SK-N-SH treated with all-trans-retinoic acid at 6 μM for 48 hours (cell line): ENCODE data around the gene SNX10.

ENCODE experiments used
- ATAC-seq: fragments of 200-7000 bp; cut with Tn5 transposase; 3 replicates; pipeline ENCODE4 v1.9.1; 2020; ENCODE audit warnings: mild to moderate bottlenecking, moderate library complexity
- ARNTL ChIP-seq: fragments of 450-650 bp; formaldehyde crosslinking; IDR thresholded peaks from 2 replicates; pipeline ENCODE4 v1.5.0; 2020; ENCODE audit warnings: low read depth, mild to moderate bottlenecking, moderate library complexity, borderline replicate concordance
- BACH2 ChIP-seq: fragments of 250-450 bp; sonication (Bioruptor Pico); IDR thresholded peaks from 2 replicates; pipeline ENCODE4 v1.9.0; 2021; ENCODE audit warnings: mild to moderate bottlenecking, borderline replicate concordance
- CSDC2 ChIP-seq: fragments of 250-450 bp; sonication (Bioruptor Pico); IDR thresholded peaks from 2 replicates; pipeline ENCODE4 v1.5.0; 2020; ENCODE audit warnings: mild to moderate bottlenecking, moderate library complexity
- ESRRG ChIP-seq: fragments of 250-450 bp; sonication (Bioruptor Pico); IDR thresholded peaks from 2 replicates; pipeline ENCODE4 v1.6.1; 2021; ENCODE audit warnings: mild to moderate bottlenecking
- GLIS3 ChIP-seq: fragments of 250-450 bp; sonication (Bioruptor Pico); IDR thresholded peaks from 2 replicates; pipeline ENCODE4 v1.5.0; 2020; ENCODE audit warnings: mild to moderate bottlenecking, moderate library complexity
- OSR1 ChIP-seq: fragments of 250-450 bp; sonication (Bioruptor Pico); IDR thresholded peaks from 2 replicates; pipeline ENCODE4 v1.8.0; 2022; ENCODE audit warnings: moderate library complexity, mild to moderate bottlenecking, inconsistent platforms
- PPARA ChIP-seq: fragments of 250-450 bp; sonication (Bioruptor Pico); IDR thresholded peaks from 2 replicates; pipeline ENCODE4 v1.5.0; 2020; ENCODE audit warnings: mild to moderate bottlenecking, borderline replicate concordance
- TCF4 ChIP-seq: fragments of 250-450 bp; sonication (Bioruptor Pico); IDR thresholded peaks from 2 replicates; pipeline ENCODE4 v1.8.0; 2021; ENCODE audit warnings: mild to moderate bottlenecking, moderate library complexity, borderline replicate concordance
- TOX ChIP-seq: fragments of 250-450 bp; sonication (Bioruptor Pico); IDR thresholded peaks from 2 replicates; pipeline ENCODE4 v1.8.0; 2021; ENCODE audit warnings: mild to moderate bottlenecking, moderate library complexity, borderline replicate concordance
- ZC3H10 ChIP-seq: fragments of 250-450 bp; sonication (Bioruptor Pico); IDR thresholded peaks from 2 replicates; pipeline ENCODE4 v1.5.1; 2021; ENCODE audit warnings: mild to moderate bottlenecking, moderate library complexity
- ZFP3 ChIP-seq: fragments of 250-450 bp; sonication (Bioruptor Pico); IDR thresholded peaks from 2 replicates; pipeline ENCODE4 v1.5.0; 2020; ENCODE audit warnings: mild to moderate bottlenecking, moderate library complexity
- ZFP30 ChIP-seq: fragments of 450-650 bp; formaldehyde crosslinking; IDR thresholded peaks from 2 replicates; pipeline ENCODE4 v1.5.0; 2022; ENCODE audit warnings: mild to moderate bottlenecking, moderate library complexity
- ZNF565 ChIP-seq: fragments of 450-650 bp; formaldehyde crosslinking; conservative IDR thresholded peaks from 2 replicates; pipeline ENCODE4 v1.5.0; 2020; ENCODE audit warnings: low read depth, mild to moderate bottlenecking, moderate library complexity
- ZNF70 ChIP-seq: fragments of 450-650 bp; formaldehyde crosslinking; IDR thresholded peaks from 2 replicates; pipeline ENCODE4 v1.5.0; 2020; ENCODE audit warnings: mild to moderate bottlenecking, moderate library complexity
- ZNF8 ChIP-seq: fragments of 450-650 bp; formaldehyde crosslinking; IDR thresholded peaks from 2 replicates; pipeline ENCODE4 v1.5.0; 2020; ENCODE audit warnings: mild to moderate bottlenecking, moderate library complexity
- TF ChIP-seq, protein P1 (sequence below): fragments of 250-450 bp; sonication (Bioruptor Pico); IDR thresholded peaks from 2 replicates; pipeline ENCODE4 v1.5.0; 2020; ENCODE audit warnings: mild to moderate bottlenecking, moderate library complexity
- TF ChIP-seq, protein P2 (sequence below): fragments of 250-450 bp; sonication (Bioruptor Pico); IDR thresholded peaks from 2 replicates; pipeline ENCODE4 v1.8.0; 2021; ENCODE audit warnings: low read depth, mild to moderate bottlenecking, moderate library complexity, borderline replicate concordance
- TF ChIP-seq, protein P3 (sequence below): fragments of 250-450 bp; sonication (Bioruptor Pico); IDR thresholded peaks from 2 replicates; pipeline ENCODE4 v1.5.1; 2021; ENCODE audit warnings: mild to moderate bottlenecking, moderate library complexity
- TF ChIP-seq, protein P4 (sequence below): fragments of 250-450 bp; sonication (Bioruptor Pico); IDR thresholded peaks from 2 replicates; pipeline ENCODE4 v1.5.1; 2020; ENCODE audit warnings: low read depth, mild to moderate bottlenecking, moderate library complexity

SNX10 gene

DNA sequence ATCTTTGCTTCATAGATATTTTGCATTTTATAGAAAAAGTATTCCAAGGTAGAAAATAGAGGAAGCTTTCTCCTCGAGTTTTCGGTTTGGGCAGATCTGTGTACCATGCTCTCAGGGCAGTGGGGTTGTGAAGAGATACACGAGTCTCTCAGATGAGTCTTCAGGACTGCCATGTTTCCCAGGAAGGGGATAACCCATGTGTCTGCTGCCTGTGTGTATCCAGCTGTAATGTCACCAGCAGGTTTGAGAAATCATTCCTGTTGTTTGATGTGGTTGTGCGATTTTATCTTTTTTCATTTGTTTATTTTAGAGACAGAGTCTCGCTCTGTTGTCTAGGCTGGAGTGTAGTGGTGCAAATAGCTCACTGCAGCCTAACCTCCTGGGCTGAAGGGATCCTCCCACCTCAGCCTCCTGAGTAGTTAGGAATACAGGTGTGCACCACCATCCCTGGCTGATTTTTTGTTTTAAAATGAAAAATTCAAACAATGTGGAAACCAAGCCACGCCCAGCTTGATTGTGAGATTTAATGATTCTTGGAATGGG is 48.9 kb downstream of the SNX10 start (continued):
- TF ChIP-seq, protein P1, sequence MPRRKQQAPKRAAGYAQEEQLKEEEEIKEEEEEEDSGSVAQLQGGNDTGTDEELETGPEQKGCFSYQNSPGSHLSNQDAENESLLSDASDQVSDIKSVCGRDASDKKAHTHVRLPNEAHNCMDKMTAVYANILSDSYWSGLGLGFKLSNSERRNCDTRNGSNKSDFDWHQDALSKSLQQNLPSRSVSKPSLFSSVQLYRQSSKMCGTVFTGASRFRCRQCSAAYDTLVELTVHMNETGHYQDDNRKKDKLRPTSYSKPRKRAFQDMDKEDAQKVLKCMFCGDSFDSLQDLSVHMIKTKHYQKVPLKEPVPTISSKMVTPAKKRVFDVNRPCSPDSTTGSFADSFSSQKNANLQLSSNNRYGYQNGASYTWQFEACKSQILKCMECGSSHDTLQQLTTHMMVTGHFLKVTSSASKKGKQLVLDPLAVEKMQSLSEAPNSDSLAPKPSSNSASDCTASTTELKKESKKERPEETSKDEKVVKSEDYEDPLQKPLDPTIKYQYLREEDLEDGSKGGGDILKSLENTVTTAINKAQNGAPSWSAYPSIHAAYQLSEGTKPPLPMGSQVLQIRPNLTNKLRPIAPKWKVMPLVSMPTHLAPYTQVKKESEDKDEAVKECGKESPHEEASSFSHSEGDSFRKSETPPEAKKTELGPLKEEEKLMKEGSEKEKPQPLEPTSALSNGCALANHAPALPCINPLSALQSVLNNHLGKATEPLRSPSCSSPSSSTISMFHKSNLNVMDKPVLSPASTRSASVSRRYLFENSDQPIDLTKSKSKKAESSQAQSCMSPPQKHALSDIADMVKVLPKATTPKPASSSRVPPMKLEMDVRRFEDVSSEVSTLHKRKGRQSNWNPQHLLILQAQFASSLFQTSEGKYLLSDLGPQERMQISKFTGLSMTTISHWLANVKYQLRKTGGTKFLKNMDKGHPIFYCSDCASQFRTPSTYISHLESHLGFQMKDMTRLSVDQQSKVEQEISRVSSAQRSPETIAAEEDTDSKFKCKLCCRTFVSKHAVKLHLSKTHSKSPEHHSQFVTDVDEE, result no peak
- TF ChIP-seq, protein P2, sequence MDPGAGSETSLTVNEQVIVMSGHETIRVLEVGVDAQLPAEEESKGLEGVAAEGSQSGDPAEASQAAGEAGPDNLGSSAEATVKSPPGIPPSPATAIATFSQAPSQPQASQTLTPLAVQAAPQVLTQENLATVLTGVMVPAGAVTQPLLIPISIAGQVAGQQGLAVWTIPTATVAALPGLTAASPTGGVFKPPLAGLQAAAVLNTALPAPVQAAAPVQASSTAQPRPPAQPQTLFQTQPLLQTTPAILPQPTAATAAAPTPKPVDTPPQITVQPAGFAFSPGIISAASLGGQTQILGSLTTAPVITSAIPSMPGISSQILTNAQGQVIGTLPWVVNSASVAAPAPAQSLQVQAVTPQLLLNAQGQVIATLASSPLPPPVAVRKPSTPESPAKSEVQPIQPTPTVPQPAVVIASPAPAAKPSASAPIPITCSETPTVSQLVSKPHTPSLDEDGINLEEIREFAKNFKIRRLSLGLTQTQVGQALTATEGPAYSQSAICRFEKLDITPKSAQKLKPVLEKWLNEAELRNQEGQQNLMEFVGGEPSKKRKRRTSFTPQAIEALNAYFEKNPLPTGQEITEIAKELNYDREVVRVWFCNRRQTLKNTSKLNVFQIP (CRISPR knock-in tag), result no peak
- TF ChIP-seq CSDC2 (CRISPR knock-in tag) (no peak), ZC3H10 (CRISPR knock-in tag) (no peak), ZFP3 (CRISPR knock-in tag) (no peak), PPARA (no peak), ZFP30 (no peak), BACH2 (CRISPR knock-in tag) (no peak), ZNF565 (CRISPR knock-in tag) (no peak)

DNA sequence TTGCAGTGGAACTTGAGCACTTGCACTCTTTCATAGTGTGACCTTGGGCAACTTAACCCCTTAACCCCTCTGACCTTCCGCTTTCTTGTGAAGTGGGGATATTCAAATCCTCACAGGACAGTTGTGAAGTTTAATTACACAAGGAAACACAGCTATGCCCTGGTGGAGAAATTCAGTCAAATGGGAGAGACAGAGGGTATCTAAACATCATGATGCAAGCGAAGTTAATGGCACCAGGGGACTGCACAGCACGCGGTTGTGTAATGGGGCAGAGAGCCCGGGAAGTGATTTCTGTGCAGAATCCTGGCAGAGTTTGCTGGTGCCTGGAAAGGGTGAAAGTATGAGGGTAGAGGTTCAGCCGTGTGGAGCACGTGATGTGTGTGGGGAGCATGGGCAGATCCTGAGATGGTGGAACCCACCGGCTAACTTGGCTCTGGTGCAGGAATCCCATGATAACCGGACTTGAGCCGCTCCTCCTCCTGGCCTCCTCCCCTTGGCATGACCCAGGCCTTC is 51.7 kb downstream of the SNX10 start:
- ATAC-seq, result no peak
- no peak for TF ChIP-seq ARNTL
- no peak for TF ChIP-seq BACH2 (CRISPR knock-in tag)
- TF ChIP-seq, protein P3, sequence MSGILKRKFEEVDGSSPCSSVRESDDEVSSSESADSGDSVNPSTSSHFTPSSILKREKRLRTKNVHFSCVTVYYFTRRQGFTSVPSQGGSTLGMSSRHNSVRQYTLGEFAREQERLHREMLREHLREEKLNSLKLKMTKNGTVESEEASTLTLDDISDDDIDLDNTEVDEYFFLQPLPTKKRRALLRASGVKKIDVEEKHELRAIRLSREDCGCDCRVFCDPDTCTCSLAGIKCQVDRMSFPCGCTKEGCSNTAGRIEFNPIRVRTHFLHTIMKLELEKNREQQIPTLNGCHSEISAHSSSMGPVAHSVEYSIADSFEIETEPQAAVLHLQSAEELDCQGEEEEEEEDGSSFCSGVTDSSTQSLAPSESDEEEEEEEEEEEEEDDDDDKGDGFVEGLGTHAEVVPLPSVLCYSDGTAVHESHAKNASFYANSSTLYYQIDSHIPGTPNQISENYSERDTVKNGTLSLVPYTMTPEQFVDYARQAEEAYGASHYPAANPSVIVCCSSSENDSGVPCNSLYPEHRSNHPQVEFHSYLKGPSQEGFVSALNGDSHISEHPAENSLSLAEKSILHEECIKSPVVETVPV (CRISPR knock-in tag), result no peak
- TF ChIP-seq ZC3H10 (CRISPR knock-in tag), result no peak
- no peak for TF ChIP-seq GLIS3 (CRISPR knock-in tag)
- no peak for TF ChIP-seq TCF4
- no peak for TF ChIP-seq PPARA
- TF ChIP-seq ZFP3 (CRISPR knock-in tag), result no peak
- TF ChIP-seq ESRRG (CRISPR knock-in tag), result no peak
- no peak for TF ChIP-seq ZNF565 (CRISPR knock-in tag)
- no peak for TF ChIP-seq ZNF70 (CRISPR knock-in tag)
- TF ChIP-seq OSR1, result no peak
- TF ChIP-seq, protein P2 (CRISPR knock-in tag), result no peak
- no peak for TF ChIP-seq ZNF8
- TF ChIP-seq TOX (CRISPR knock-in tag), result no peak
- no peak for TF ChIP-seq CSDC2 (CRISPR knock-in tag)
- TF ChIP-seq, protein P1, result no peak

DNA sequence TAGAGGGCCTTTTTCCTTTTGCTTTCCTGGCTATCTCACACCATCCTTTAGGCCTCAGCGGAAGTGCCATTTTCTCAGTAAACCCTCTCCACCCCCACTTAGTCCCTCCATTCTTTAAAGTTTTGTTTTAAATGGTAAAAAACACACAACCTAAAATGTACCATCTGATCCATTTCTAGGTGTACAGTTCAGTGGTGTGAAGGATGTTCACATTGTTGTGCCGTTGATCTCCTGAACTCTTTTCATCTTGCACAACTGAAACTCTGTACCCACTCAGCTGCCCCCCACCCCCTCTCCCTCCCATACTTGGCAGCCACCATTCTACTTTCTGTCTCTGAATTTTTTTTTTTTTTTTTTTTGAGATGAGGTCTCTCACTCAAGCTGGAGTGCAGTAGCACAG is 52.2 kb downstream of the SNX10 start:
- no peak for ATAC-seq
- TF ChIP-seq, protein P3 (CRISPR knock-in tag), result no peak
- TF ChIP-seq, protein P1, result no peak
- TF ChIP-seq GLIS3 (CRISPR knock-in tag), result no peak
- TF ChIP-seq, protein P4, sequence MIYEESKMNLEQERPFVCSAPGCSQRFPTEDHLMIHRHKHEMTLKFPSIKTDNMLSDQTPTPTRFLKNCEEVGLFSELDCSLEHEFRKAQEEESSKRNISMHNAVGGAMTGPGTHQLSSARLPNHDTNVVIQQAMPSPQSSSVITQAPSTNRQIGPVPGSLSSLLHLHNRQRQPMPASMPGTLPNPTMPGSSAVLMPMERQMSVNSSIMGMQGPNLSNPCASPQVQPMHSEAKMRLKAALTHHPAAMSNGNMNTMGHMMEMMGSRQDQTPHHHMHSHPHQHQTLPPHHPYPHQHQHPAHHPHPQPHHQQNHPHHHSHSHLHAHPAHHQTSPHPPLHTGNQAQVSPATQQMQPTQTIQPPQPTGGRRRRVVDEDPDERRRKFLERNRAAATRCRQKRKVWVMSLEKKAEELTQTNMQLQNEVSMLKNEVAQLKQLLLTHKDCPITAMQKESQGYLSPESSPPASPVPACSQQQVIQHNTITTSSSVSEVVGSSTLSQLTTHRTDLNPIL, result no peak
- no peak for TF ChIP-seq ZFP30
